Gastrocnemius medialis (tissue), 4 donors: Measurements from ENCODE around the gene SZT2. TPM values are rescaled to one million over a fixed set of nuclear protein-coding genes. Genes with fewer than 3 reads are reported as not detected.

Experiments
- ATAC-seq, 2 donors: fragments of 150-250 bp; one replicate each; pipeline ENCODE4 v1.9.1; 2016
- DNase-seq, 2 donors: peaks; one replicate each; pipeline ENCODE4 v3.0.0-alpha.2; 2019
- H3K27ac ChIP-seq, 4 donors: fragments of 200-600 bp; sonication (generic); 1 replicate in 1 of 4; 2 replicates in 3 of 4; pipeline ENCODE4 v1.5.1; 2016 to 2018; ENCODE audit warnings: mild to moderate bottlenecking in 2 of 4, moderate library complexity in 1 of 4
- H3K27me3 ChIP-seq, 3 donors: fragments of 200-600 bp; sonication (generic) in 2 of 3; 1 replicate in 1 of 3; 2 replicates in 2 of 3; pipeline versions ENCODE4 v1.5.1 to v1.6.0; 2016 to 2019; ENCODE audit warnings: mild to moderate bottlenecking in 1 of 3, moderate library complexity in 1 of 3
- H3K36me3 ChIP-seq, 2 donors: fragments of 200-600 bp; sonication (generic) in 1 of 2; one replicate each; pipeline ENCODE4 v1.5.1; 2017 to 2018
- H3K4me1 ChIP-seq, 2 donors: fragments of 200-600 bp; sonication (generic) in 1 of 2; one replicate each; pipeline ENCODE4 v1.5.1; 2016 to 2017; ENCODE audit warnings: mild to moderate bottlenecking in 2 of 2
- H3K4me3 ChIP-seq, 4 donors: fragments of 200-600 bp; sonication (generic) in 3 of 4; 1 replicate in 1 of 4; 2 replicates in 3 of 4; pipeline ENCODE4 v1.5.1; 2016 to 2019; ENCODE audit warnings: mild to moderate bottlenecking in 2 of 4
- H3K9me3 ChIP-seq, 3 donors: fragments of 200-600 bp; sonication (generic) in 2 of 3; 1 replicate in 1 of 3; 2 replicates in 2 of 3; pipeline ENCODE4 v1.5.1; 2016 to 2019
- POLR2A ChIP-seq, 2 donors: fragments of 450-650 bp; IDR thresholded peaks; one replicate each; pipeline ENCODE4 v1.6.1; 2017; ENCODE audit warnings: antibody characterized with exemption in 2 of 2, mild to moderate bottlenecking in 2 of 2, moderate library complexity in 2 of 2
- in situ Hi-C, 4 donors: fragments of 200-750 bp; cut with MboI; loops; one replicate each; pipeline versions ENCODE4 v1.15.0 to v1.8.0; 2017; ENCODE audit warnings: low sequenced_read_pairs in 4 of 4
- intact Hi-C: fragments of 100-400 bp; cut with DNase I; formaldehyde crosslinking; loops from one replicate; pipeline ENCODE4 v1.15.1; 2023; ENCODE audit warnings: low total_unique reads
- total RNA-seq, 4 donors: library from RNA; depleted of rRNA; stranded (reverse); fragments of >200 nt; gene quantifications; one replicate each; pipeline versions ENCODE4 v1.1.0 to v1.2.3, GENCODE V29; 2016
- TF ChIP-seq, protein P1 (sequence below), 5 experiments: fragments of 450-650 bp in 3 of 5; fragments of 200-600 bp in 2 of 5; sonication (generic) in 2 of 5; IDR thresholded peaks in 4 of 5; conservative IDR thresholded peaks in 1 of 5; 1 replicate in 4 of 5; 2 replicates in 1 of 5; pipeline ENCODE4 v1.5.1; 2016 to 2019; ENCODE audit warnings: antibody characterized with exemption in 5 of 5, mild to moderate bottlenecking in 3 of 5, moderate library complexity in 3 of 5

Gene SZT2
- total RNA-seq, 4 donors from 2014 or later, result 15.9 to 20.9 (median 17.9) TPM

DNA sequence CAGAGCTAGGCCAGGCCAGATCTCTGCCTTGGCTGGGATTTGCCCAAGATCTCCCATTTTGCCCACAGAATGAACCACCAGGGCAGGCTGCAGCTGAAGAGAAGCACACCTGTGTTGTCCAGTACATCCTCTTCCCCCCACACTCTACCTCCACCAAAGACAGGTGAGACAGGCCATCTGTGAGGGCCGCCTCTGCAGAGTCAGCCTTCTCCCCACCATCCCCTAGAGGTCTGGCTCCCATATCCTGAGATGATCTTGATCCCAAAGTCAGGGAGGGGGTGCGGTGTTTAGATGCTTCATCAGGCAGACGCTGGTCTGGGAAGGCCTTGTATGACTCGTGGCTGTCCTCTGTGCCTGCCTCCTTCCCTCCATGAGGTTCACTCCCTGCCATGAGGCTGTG, 35.3 kb downstream of the SZT2 start:
- H3K4me3 ChIP-seq, result no peak overlapping the region
- no peaks in the 10 kb centered on the region for H3K27me3 ChIP-seq
- peaks cover 2 to 96% of the 10 kb centered on the region in 2 donors for H3K36me3 ChIP-seq
- intact Hi-C loops (no loop called here), in situ Hi-C loops (no loop called here)
- ATAC-seq (no peak), DNase-seq (no peak)
- no peaks in the 10 kb centered on the region for H3K4me1 ChIP-seq
- H3K9me3 ChIP-seq, result no peaks in the 10 kb centered on the region
- TF ChIP-seq, protein P1, sequence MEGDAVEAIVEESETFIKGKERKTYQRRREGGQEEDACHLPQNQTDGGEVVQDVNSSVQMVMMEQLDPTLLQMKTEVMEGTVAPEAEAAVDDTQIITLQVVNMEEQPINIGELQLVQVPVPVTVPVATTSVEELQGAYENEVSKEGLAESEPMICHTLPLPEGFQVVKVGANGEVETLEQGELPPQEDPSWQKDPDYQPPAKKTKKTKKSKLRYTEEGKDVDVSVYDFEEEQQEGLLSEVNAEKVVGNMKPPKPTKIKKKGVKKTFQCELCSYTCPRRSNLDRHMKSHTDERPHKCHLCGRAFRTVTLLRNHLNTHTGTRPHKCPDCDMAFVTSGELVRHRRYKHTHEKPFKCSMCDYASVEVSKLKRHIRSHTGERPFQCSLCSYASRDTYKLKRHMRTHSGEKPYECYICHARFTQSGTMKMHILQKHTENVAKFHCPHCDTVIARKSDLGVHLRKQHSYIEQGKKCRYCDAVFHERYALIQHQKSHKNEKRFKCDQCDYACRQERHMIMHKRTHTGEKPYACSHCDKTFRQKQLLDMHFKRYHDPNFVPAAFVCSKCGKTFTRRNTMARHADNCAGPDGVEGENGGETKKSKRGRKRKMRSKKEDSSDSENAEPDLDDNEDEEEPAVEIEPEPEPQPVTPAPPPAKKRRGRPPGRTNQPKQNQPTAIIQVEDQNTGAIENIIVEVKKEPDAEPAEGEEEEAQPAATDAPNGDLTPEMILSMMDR (IDR thresholded peaks at IDR 0.05 in 4 of 5, conservative IDR thresholded peaks at IDR 0.05 in 1 of 5), result no peak
- TF ChIP-seq POLR2A (IDR thresholded peaks at IDR 0.05), result no peak
- no peak overlapping the region for H3K27ac ChIP-seq

DNA sequence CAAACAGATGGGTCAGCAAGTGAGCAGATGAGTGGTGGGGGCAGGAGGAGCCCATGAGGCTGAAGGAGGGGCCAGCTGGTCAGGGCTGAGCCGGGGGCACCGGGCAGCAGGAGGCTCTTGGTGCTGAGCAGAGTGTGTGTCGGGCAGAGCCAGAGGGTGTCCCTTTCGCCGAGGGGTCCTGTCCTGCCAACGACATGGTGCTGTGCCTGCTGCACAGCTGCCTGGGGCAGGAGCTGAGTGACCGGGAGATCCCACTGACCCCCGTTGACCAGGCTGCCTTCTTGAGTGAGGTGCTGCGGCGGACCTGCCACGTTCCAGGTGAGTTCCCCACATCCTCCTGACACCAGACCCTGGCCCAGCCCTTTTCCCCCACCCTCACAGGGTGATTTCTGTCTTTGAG, 36.5 kb downstream of the SZT2 start:
- Histone ChIP-seq H3K36me3 (peaks cover 0 to 96% of the 10 kb centered on the region in 2 donors), H3K27ac (no peak overlapping the region), H3K4me3 (no peak overlapping the region), H3K27me3 (no peaks in the 10 kb centered on the region), H3K9me3 (no peaks in the 10 kb centered on the region), H3K4me1 (no peaks in the 10 kb centered on the region)
- intact Hi-C loops, result no loop called here
- in situ Hi-C loops, result no loop called here
- no peak for DNase-seq
- no peak for TF ChIP-seq POLR2A (IDR thresholded peaks at IDR 0.05)
- TF ChIP-seq, protein P1 (IDR thresholded peaks at IDR 0.05 in 4 of 5, conservative IDR thresholded peaks at IDR 0.05 in 1 of 5), result no peak
- ATAC-seq, result no peak

- H3K36me3 ChIP-seq, result peaks cover 0 to 96% of the 10 kb centered on the region in 2 donors
- intact Hi-C loops, result no loop called here
- H3K4me3 ChIP-seq, result no peak overlapping the region
- no peak for ATAC-seq
- in situ Hi-C loops, result no loop called here
- no peak for DNase-seq
- no peak overlapping the region for H3K27ac ChIP-seq
- H3K27me3 ChIP-seq, result no peaks in the 10 kb centered on the region
- TF ChIP-seq, protein P1 (IDR thresholded peaks at IDR 0.05 in 4 of 5, conservative IDR thresholded peaks at IDR 0.05 in 1 of 5), result no peak
- no peak for TF ChIP-seq POLR2A (IDR thresholded peaks at IDR 0.05)
- no peaks in the 10 kb centered on the region for H3K9me3 ChIP-seq
- H3K4me1 ChIP-seq, result no peaks in the 10 kb centered on the region
Measured at GRCh38 chr1:43427524-43427923, 37.8 kb downstream of the SZT2 start.

DNA sequence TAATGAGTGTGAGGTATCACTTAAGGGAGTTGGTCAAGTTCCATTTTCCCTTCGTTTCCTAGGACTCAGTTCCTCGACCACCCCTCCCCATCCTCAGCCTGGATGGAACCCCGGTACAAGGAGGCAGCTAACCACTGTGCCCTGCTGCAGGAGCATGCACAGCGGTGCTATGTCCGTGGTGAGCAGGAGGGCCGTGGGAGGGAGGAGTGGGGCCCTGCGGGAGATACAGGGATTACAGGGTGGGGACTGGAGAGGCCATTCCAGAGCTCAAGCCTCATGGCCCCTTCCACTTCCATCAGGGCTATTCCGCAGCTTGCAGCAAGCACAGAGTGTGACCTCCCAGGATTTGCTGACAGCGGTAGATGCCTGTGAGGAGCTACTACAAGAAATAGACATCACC, 38.2 kb downstream of the SZT2 start:
- DNase-seq (no peak), ATAC-seq (no peak)
- Histone ChIP-seq H3K27ac (no peak overlapping the region), H3K27me3 (no peaks in the 10 kb centered on the region), H3K4me1 (no peaks in the 10 kb centered on the region), H3K4me3 (no peak overlapping the region), H3K36me3 (peaks cover 0 to 96% of the 10 kb centered on the region in 2 donors), H3K9me3 (no peaks in the 10 kb centered on the region)
- intact Hi-C loops (no loop called here), in situ Hi-C loops (no loop called here)
- TF ChIP-seq POLR2A (IDR thresholded peaks at IDR 0.05), result no peak
- TF ChIP-seq, protein P1 (IDR thresholded peaks at IDR 0.05 in 4 of 5, conservative IDR thresholded peaks at IDR 0.05 in 1 of 5), result no peak

GRCh38 chr1:43430831-43431230, 41.1 kb downstream of the SZT2 start:
- ATAC-seq, result no peak
- peaks cover 0 to 96% of the 10 kb centered on the region in 2 donors for H3K36me3 ChIP-seq
- no peak for DNase-seq
- TF ChIP-seq POLR2A (IDR thresholded peaks at IDR 0.05), result no peak
- TF ChIP-seq, protein P1 (IDR thresholded peaks at IDR 0.05 in 4 of 5, conservative IDR thresholded peaks at IDR 0.05 in 1 of 5), result no peak
- H3K27me3 ChIP-seq, result no peaks in the 10 kb centered on the region
- intact Hi-C loops (no loop called here), in situ Hi-C loops (no loop called here)
- H3K9me3 ChIP-seq, result no peaks in the 10 kb centered on the region
- no peaks in the 10 kb centered on the region for H3K4me1 ChIP-seq
- no peak overlapping the region for H3K27ac ChIP-seq
- H3K4me3 ChIP-seq, result no peak overlapping the region
